Hematopoietic multipotent progenitor cell treated with erythropoietin and hydrocortisone succinate and interleukin-3 and kit ligand, for 17 days (in vitro differentiated cells): Measurements from ENCODE around the gene DSCAML1.

ENCODE experiments used
- DNase-seq: peaks from one replicate; pipeline ENCODE4 v3.0.0-alpha.2; 2015; ENCODE audit warnings: low spot score

The DSCAML1 gene

DNA sequence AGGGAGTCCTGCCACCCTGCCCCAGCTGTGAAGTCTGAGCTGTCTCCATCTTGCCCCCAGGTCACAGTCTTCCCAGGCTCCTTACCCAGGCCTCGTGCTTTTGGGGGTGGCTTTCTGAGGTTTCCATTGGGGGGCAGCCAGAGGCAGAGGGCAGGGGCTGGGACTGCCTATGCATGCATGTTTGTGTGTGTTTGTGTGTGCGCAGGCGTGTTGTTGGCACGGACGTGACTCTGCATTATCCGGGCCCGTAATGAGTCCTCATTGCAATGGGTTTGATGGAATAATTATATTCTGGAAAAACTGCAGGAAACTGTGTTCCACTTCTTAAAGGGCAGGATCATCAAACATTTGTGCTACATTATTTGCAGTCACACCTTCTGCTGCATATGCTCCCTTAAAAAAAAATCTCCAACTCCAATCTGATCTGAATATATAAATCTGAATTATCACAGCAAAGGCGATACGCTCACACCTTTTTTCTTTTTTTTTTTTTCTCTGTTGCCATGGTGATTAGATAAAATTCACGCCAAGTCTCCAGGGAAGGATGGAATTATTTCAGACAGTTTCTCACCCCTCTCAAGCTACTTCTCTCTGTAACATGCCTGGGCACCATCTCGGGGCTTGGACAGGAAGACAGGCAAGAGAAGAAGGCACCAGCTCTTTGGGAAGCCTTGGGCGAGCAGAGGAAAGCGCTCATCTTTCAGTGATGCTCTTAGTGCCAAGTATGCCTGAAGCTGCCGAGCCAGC lies 45.9 kb downstream of the DSCAML1 start:
- no peak for DNase-seq

DNA sequence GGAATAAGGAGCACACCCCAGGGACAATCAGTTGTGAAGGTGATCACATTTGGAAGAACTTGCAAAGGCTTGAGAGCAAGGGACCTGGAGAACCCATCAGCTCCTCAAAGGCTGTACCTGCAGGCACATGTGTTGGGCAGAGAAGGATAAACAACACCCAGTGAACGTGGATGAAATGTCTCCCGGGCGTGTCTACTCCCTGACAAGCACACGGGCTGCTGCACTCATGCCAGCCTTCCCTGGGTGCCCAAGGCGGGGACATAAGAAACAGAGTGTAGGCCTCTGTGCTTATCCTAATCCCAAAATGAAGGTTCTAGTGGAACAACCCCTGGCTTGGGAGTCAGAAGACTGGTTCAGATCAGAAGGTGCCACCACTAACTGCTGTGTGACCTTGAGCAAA lies 46.7 kb downstream of the DSCAML1 start:
- no peak for DNase-seq

DNA sequence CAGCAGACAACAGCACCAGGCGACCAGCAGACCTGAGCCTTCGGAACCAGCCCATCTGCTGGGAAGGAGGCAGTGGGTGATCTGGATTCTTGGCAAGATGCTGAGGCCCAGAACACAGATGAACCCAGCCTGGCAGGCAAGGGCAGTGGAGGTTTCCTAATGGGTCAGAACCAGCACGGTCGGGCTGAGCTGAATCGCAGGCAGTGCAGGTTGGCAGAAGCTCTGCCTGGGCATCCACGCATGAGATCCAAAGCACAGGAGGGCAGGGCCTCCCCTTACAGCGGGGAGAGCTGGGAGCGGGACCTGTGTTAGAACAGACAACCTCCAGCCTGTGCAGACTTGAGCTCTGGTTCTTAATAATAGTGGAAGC lies 47.5 kb downstream of the DSCAML1 start:
- DNase-seq: no peak

DNA sequence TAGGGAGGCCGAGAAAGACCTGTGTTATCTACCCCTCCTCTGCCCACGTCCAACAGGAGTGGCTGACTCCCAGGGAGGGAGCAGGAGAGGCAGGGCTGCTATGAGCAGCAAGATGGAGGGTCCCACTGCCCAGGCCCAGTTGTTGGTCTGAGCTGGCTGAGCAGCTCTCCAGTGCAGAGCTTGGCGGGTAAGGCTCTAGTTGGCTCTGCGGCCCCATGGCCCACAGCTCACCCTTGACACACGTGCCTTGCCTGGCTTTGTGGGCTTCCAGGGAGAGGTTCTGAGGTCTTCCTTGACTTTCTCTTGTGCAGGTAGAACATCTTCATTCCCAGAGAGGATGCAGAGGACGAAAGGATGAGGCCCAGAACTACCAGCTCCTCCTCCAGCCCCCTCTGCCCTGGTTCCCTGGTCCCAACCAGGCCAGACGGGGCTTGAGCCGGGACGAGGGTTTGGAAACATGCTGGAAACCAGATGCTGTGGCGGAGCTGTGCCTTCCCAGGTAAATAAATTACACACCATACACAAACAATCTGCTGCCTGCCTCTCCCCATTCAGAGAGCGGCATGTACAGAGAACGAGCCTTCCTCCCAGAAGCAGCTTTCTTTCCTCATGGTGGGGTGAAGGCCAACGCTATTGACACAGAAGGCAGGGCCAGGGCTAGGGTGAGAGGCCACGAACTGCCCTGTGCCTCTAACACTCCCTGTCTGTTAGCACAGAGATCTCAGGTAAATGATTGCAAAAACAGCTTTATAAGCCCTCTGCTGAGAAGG lies 48.1 kb downstream of the DSCAML1 start:
- DNase-seq: no peak

DNA sequence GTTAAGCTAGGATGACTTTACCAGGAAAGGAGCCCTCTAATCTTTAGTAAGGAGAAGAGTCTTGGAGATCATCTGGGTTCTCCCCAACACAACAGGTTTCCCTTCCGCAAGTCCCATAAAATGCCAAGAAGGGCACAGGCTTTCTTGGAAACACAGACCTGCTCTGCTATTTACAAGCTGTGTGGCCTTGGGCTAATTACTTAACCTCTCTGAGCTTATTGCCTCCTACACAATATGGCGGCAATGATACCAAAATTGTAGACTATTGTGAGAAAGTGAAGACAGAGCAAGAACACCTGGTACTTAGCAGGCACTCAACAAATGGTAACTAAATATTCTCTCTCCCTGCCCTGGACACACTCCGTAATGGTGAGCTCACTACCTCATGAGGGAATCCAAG lies 49.1 kb downstream of the DSCAML1 start:
- DNase-seq: no peak

DNA sequence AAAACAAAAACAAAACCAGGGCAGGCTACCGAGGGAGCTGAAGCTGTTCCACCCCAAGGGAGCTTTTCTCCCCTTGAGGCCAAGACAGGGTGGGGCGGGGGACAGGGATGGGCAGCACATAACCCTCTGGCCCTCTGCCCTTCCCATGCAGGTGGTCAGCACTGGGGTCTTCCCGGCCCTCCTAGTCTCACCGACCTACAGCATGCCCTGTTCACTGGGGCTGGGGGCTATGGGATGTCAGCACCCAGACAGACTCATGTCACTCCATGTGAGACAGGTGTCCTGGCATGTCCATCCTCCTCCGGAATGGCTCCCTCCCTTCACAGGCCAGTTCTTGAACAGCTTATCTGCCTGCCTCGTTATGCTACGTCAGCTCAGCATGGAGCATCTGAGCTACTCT lies 51.7 kb downstream of the DSCAML1 start:
- no peak for DNase-seq

DNA sequence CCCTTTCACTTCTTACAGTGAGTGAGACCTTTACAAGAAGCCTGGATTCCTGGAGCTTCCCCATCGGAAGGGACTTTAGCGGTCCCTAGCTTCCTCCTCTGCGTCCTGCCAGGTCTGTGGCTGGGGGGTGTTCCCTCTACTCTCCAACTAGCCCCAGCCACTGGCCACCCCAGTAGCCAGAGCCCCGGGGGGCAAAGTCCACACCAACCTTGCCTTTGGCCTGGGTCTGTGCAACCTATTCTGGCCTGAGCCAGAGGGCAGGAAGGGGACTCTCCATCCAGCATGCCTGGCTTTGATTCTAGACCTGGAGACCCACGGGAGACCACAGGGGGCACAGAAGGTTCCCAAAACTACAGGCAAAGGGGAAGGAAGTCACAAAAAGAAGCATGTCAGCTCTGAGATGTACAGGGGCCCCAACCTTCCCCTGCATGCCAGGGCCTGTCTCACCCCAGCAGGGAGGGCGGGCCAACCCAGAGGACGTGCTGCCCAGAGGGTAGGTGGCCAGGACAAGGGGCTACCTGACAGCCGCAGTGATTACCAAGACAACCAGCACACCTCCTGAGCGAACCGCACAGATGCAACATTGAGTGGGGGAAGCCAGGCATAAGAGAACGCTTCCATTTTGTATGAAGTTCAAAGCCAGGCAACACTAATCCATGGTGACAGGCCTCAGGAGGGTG lies 52.4 kb downstream of the DSCAML1 start:
- no peak for DNase-seq

DNA sequence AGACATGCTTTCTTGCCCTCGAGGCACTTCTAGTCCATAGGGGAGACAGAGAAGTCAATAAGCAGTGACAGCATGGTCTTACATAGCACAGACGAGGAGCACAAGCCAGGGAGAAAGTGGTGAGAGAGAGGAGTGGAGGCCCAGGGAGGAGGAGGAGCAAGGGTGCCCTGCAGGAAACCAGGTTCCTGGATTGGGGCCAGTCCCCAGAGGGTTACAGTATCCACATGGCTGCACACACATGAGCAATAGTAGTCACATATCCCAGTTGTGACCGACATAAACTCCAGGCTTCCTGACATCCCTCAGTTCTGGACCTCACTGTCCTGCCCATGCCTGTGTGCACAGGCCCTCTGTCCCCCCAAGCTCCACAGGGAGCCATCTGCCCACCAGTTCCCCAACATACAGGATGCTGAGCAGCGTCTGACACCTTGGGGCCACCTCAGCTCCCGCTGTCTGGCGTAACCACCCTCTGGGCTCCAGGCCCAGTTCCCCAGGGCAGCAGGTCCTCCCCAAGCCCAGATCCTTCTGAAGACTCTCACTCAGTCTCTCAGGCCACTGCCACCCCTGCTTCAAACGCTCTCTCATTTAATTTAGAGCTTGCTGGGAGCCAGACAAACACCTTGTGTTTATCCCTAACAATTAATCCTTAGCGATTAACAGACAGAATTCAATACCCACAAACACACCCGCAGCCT lies 53.7 kb downstream of the DSCAML1 start:
- DNase-seq: no peak

DNA sequence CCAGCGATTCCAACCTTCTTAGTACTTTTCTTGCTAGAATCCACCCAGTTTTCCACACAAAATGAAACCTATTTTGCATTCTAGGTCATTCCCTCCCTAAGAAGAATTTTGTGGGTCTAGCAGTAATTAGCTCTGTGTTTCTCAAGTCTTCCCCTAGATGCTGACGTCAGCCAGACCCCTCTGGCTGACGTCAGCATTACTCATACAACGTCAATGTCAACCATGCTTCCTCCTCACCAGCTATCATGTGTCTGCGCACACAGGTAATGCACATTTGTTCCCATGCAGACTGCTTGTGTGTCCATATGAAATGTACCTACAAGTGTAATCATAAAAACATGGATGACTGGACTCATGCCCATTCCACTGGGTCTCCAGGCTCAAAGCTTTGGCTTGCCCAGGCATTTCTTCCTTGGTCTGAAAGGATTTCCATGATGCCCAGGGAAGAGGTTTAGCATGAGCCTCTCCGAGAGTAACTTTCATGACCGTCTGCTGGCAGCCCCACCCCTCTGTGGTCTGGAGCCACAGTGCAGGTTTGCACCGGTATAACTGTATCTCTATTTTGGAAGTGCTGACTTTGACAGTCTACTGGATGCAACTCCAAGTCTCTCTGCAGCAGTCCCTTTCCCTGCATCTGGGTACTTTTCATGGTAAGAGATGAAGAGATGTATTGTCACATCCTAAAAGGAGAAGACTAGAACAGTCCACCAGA lies 58.6 kb downstream of the DSCAML1 start:
- DNase-seq: no peak

DNA sequence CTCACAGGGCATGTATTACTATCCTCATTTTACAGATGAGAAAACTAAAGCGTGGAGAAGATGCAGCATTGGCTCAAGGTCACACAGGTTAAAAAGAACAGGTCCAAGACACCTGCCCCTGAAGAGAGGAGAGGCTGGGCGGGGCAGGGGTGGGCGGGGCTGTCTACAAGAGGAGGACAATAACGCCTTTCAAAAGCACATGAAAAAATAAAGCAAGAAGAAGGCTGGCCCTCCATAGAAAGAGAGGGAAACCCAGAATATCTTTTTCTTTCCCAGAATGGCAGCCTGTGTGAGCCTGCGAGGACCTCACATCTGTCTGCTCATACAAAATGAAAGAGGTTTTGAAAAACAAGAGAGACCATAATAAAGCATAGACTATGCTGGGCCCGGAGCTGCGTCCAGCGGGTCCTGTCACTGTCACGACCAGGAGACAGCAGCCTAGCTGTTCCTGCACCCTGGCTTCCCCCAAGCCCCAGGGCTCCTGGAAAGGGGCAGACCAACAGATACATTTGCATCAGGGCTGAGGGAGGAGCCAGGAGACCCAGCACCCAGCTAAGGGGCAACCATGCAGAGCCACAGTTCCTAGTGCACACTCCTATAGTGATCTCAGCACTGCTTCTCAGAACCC lies 61.6 kb downstream of the DSCAML1 start:
- DNase-seq: no peak

DNA sequence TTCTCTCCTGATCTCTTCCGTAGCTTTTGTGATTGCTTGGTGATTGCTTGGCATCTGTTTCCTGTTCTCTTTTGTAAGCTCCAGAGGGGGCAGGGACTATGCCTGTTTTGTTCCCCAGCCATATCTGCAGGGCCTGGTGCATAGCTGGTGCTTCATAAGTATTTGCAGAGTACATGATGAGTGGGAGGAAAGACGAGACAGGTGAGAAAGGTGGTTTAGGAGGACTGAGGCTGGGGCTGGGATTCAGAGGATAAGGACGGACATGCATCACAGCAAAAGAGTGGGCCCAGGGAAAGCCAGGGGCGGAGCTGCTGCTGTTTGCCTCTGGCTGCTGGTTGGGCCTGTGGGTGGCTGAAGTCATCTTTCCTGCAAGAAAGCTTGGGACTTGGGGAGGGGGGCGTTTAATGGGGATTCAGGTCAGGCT lies 62.4 kb downstream of the DSCAML1 start:
- DNase-seq: no peak

DNA sequence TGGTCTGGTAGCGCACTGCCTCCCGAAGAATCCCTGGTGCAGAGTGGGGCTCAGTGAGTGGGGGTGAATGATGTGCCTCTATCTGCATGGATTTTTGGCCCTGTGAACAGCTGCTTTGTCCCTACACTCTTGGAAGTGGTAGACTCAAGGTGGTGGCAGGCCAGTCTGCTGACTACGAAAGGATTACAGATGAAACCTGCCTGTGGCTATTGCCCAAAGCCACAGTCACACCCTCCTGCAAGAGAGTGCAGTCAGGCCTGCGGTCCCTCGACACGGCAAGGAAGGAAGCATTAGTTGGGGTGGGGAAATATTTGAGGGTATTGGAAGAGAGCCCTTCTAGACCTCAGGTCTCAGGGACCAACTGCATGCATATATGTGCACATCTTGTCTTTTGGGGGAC lies 63.7 kb downstream of the DSCAML1 start:
- DNase-seq: no peak

DNA sequence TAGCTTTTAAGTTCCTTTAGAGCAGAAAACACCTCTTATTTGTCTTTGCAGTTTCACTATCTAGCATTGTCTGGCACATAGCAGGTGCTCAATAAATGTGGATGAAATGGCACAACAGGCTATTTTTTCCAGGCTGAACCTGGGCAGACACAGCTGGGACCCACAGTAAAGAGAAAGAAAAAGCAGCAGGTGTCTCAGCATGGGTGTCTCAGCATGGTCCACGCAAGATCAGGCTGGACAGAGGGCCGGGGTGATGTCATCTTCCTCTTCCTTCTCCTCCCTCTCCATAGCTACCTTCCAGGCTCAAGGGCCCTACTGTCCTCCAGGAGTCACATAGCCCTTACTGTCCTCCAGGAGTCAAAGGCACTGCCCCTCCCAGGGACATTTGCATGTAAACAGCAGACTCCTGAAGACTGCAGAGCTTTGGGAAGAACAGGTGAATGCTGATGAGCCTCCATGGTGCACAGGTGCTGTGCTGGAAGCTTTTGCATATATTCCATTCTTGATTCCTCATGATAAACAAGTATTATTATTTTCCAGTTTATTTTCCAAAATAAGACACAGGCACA lies 65.2 kb downstream of the DSCAML1 start:
- no peak for DNase-seq

DNA sequence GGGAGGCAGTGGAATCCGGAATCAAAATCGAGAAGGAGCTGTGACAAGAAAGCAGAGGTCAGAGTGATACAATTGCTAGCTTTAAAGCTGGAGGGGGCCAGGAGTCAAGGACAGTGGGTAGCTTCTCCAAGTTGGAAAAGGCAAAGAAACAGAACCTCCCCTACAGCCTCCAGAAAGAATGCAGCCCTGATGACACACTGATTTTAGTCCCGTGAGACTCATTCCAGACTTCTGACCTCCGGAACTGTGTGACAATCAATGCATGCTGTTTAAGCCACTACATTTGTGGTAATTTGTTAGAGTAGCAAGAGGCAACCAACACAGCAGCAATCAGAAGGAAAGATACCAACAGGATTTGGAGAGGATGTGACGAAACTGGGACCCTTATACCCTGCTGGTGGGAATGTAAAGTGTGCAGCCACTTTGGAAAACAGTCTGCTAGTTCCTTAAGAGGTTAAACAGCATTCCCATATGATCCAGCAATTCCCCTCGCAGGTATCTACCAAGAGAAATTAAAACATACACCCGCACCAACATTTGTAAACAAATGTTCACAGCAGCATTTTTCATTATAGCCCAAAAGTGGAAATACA lies 66.7 kb downstream of the DSCAML1 start:
- DNase-seq: no peak

DNA sequence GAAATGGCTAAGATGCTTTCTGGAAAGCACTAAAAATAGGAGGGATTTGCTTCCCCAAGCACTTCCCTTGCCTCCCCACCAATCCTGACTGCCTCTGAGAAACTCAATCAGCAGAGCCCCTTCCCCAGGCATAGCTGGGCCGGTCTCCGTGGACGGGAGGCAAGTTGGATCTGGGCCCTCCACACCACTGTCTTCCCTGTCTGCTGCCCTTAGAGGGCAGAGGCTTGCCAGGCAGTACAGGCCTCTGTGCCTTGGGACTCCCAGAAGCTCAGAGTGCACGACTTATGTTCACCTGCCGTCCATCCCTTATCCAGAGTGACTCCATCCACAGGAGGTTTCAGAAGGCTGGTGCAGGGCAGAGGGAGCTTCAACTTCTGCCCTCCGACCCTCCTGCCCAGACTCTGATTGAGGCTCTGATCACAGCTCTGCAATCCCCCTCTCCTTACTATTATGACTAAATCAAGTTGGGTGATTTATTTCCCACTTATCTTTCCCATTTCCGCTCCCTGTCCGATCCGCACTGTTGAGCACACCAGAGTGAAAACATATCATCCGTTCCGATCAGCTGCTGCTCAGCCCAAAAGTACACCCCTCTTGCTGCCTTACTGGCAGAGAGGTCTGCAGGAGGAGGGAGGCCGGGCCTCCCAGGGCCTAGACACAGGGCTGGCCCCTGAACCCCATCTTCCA lies 71.8 kb downstream of the DSCAML1 start:
- DNase-seq: no peak

DNA sequence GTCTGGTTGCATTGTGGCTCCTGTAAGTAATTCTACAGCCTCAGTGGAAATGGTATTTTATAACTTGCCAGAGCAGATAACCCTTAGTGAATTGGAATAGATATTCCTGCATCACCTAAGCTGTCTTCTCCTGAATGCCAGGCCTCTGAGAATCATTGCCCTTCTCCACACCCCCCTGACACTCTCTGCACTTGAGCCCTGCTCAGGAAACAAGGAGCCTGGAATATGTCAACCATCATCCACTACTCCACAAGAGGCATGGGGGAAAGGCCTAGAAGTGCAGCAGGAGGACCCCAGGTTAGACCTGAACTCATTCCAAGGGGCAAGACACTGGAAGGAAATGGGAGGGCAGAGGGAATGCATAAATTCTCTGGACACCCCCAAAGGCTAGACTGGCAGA lies 72.4 kb downstream of the DSCAML1 start:
- DNase-seq: no peak

DNA sequence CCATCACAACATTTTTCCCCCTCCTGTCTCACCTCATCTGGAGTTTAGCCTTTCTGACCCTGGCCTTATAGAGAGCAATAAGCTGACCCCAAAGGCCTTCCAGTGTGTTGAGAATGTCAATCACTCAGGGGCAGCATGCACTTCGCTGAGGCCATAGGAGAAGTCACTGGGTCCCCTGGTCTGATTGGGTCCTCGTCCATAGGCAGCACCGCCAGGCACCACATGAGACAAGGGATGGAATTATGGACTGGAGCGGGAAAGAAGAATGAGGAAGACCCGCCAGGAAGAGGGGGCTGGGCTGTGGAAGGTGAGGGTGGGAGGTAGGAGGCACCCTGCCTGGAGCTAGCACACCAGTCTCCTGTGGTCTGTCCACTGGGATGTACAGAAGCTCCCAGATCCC lies 72.9 kb downstream of the DSCAML1 start:
- no peak for DNase-seq

DNA sequence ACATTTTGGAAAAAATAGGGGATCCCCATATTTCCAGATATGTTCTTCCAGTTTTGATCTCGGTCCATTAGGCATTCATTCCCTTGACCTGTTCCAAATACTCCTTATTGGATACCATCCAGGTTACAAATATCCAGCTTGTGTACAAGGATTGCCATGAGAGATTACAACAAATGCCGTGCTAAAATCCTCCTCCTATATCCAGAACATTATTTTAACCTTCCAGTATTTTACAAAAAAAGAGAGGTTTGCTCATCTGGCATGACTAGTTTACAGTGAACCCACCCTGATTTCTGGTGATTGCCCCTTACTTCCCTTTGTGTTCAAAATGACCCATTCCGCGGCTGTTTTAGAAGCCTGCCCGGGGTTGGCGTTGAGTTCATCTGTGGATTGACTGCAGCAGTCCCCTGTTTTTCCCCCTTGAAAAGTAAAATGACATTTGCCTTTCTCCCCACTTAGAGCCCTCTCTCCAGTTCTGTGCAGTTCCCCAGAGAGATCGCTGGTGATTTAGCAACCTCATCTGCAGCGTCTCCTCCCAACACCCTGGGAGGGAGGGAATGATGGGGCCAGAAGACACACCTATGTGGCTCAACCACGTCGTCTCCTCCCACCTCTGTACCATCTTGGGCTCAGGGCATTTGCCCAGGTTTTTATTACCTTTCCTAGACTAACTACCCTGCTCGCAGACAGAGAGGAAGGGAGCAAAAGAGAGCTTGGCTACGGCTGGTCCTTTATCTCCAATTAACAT lies 73.6 kb downstream of the DSCAML1 start:
- DNase-seq: no peak

DNA sequence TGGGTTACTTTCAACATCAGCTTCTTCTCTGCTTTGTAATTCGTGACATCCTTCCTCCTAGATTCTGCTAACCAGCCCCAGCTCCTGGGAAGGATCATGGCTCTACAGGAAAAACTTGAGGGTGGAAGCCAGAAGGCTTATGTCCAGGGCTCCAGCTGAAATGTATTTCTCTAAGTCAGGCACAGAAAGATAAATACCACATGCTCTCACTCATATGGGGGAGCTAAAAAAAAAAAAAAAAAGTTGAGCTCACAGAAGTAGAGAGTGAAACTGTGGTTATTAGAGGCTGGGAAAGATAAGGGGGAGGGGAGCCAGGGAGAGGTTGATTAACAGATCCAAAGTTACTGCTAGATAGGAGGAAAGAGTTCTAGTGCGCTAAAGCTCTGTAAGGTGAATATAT lies 74.9 kb downstream of the DSCAML1 start:
- DNase-seq: no peak
